Mesenteric fat pad (tissue), 1 donor: ENCODE measurements around the gene ZBTB6. TPM values are rescaled to one million over a fixed set of nuclear protein-coding genes. Genes with fewer than 3 reads are reported as not detected.

Source experiments
- total RNA-seq: library from RNA; stranded (reverse); fragmentation: NEBNext Ultra II Directional; extraction: Animal tissue kit (Norgen Biotek cat#: 25700); gene quantifications from one replicate; pipeline ENCODE4 v1.2.1, GENCODE V29; 2021
- donor health status: DM: yes; HTN: yes; CAD: no.

Gene ZBTB6
- total RNA-seq, 1 donor from 2014 or later = 4.8 TPM

Other genes starting within 250 kb of the ZBTB6 start
- not detected for gene OR1L3, start 238.2 kb downstream of the ZBTB6 start, total RNA-seq
- not detected for gene OR1L4, start 189.3 kb downstream of the ZBTB6 start, total RNA-seq
- gene OR1L6, start 171.0 kb downstream of the ZBTB6 start, total RNA-seq = not detected
- gene OR5C1, start 124.4 kb downstream of the ZBTB6 start, total RNA-seq = not detected
- not detected for gene OR1K1, start 113.2 kb downstream of the ZBTB6 start, total RNA-seq
- gene PDCL, start 84.7 kb downstream of the ZBTB6 start, total RNA-seq = 15.5 TPM
- 40.0 TPM for gene RC3H2, start 8.0 kb downstream of the ZBTB6 start, total RNA-seq
- gene ZBTB26, start 18.2 kb upstream of the ZBTB6 start, total RNA-seq = 2.9 TPM
- 39.4 TPM for gene RABGAP1, start 27.7 kb upstream of the ZBTB6 start, total RNA-seq
- 2.0 TPM for gene GPR21, start 120.3 kb upstream of the ZBTB6 start, total RNA-seq